Measurements from ENCODE around the gene NDFIP1.

The NDFIP1 gene

DNA sequence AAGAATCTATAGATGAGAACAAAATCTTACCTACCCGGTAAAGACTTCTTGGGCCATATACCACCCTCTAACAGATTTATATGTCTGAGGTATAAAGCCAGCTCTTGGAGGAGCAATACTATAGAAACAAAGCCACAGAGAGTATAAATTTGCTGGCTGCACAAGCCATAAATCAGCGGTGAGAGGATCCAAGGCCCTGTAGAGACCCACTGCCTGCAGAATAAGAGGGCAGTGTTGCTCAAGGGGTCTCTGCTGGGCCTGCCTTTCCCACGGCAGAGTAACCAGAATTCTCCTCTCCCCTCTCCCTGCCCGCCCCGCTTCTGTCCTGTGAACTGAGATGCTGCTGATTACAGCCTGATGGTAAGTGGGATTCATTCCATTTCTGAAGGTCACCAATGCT is 89.2 kb downstream of the NDFIP1 start:
- H3K9me3 ChIP-seq (ENCODE audit: control insufficient read depth, low read length) = no peaks in the 10 kb centered on the region
- H3K4me3 ChIP-seq (ENCODE audit: low read depth, low read length) = no peak overlapping the region
- no peak overlapping the region for H2AFZ ChIP-seq
- no peaks in the 10 kb centered on the region for H3K4me1 ChIP-seq
- TF ChIP-seq CTCF (IDR thresholded peaks at IDR 0.05) = no peak
- H3K27ac ChIP-seq = no peak overlapping the region
- H3K27me3 ChIP-seq (ENCODE audit: control insufficient read depth, insufficient read depth, low read length) = no peaks in the 10 kb centered on the region
- H3K9ac ChIP-seq = no peak overlapping the region
- no peaks in the 10 kb centered on the region for H3K36me3 ChIP-seq (ENCODE audit: control insufficient read depth, insufficient read depth, low read length)
- H3K79me2 ChIP-seq = no peaks in the 10 kb centered on the region
- no peak overlapping the region for H3K4me2 ChIP-seq (ENCODE audit: low read length)

DNA sequence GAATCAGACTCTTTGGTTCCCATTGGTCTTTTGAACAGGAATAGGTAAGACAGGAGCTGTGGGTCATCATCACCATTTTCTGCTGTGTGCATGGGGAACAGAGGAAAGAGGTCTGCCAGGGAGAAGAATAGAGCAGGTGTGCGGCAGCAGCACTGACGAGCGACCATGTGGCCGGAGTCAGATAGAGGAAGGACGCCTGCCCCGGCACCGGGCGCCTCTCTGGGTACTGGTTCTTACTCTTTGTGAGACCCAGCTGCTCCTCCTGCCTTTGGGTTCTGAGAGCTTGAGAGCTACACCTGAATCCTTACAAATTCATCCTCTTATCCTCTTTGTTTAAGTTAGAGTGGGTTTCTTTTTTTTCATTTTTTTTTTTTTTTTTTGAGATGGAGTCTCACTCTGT is 90.8 kb downstream of the NDFIP1 start:
- Histone ChIP-seq H3K9me3 (ENCODE audit: control insufficient read depth, low read length) (no peaks in the 10 kb centered on the region), H3K4me3 (ENCODE audit: low read depth, low read length) (no peak overlapping the region), H3K4me2 (ENCODE audit: low read length) (no peak overlapping the region), H3K79me2 (no peaks in the 10 kb centered on the region), H3K9ac (no peak overlapping the region), H3K27me3 (ENCODE audit: control insufficient read depth, insufficient read depth, low read length) (no peaks in the 10 kb centered on the region), H2AFZ (no peak overlapping the region), H3K27ac (no peak overlapping the region), H3K36me3 (ENCODE audit: control insufficient read depth, insufficient read depth, low read length) (no peaks in the 10 kb centered on the region), H3K4me1 (no peaks in the 10 kb centered on the region)
- no peak for TF ChIP-seq CTCF (IDR thresholded peaks at IDR 0.05)

- Histone ChIP-seq H2AFZ (no peak overlapping the region), H3K27ac (no peak overlapping the region), H3K4me3 (ENCODE audit: low read depth, low read length) (no peak overlapping the region), H3K4me1 (no peaks in the 10 kb centered on the region), H3K9me3 (ENCODE audit: control insufficient read depth, low read length) (no peaks in the 10 kb centered on the region), H3K79me2 (no peaks in the 10 kb centered on the region), H3K36me3 (ENCODE audit: control insufficient read depth, insufficient read depth, low read length) (no peaks in the 10 kb centered on the region), H3K9ac (no peak overlapping the region), H3K27me3 (ENCODE audit: control insufficient read depth, insufficient read depth, low read length) (no peaks in the 10 kb centered on the region), H3K4me2 (ENCODE audit: low read length) (no peak overlapping the region)
- no peak for TF ChIP-seq CTCF (IDR thresholded peaks at IDR 0.05)
Observed at GRCh38 chr5:142200387-142200786, 91.8 kb downstream of the NDFIP1 start.

DNA sequence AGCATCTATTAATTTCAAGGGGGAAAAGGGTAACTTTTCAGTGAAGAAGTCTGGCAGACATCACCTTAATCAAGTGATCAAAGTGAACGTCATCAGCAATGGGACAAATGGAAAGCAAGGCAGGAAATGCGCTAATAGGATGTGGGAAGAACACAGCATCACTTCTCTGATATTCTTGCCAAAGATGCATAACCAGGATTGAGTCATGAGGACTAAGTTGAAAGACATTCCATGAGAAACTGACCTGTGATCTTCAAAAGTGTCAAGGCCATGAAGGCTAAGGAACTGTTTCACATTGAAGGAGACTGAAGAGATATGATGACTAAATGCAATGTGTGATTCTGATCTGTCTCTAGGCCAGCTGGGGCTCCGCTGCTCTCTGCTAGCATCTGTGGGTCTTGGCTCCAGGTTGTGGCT is 92.9 kb downstream of the NDFIP1 start:
- H3K27ac ChIP-seq = no peak overlapping the region
- no peak overlapping the region for H3K4me2 ChIP-seq (ENCODE audit: low read length)
- H3K4me1 ChIP-seq = no peaks in the 10 kb centered on the region
- H2AFZ ChIP-seq = no peak overlapping the region
- no peak overlapping the region for H3K9ac ChIP-seq
- no peaks in the 10 kb centered on the region for H3K79me2 ChIP-seq
- no peak overlapping the region for H3K4me3 ChIP-seq (ENCODE audit: low read depth, low read length)
- no peaks in the 10 kb centered on the region for H3K36me3 ChIP-seq (ENCODE audit: control insufficient read depth, insufficient read depth, low read length)
- H3K9me3 ChIP-seq (ENCODE audit: control insufficient read depth, low read length) = no peaks in the 10 kb centered on the region
- H3K27me3 ChIP-seq (ENCODE audit: control insufficient read depth, insufficient read depth, low read length) = no peaks in the 10 kb centered on the region
- no peak for TF ChIP-seq CTCF (IDR thresholded peaks at IDR 0.05)

- Histone ChIP-seq H3K36me3 (ENCODE audit: control insufficient read depth, insufficient read depth, low read length) (no peaks in the 10 kb centered on the region), H2AFZ (no peak overlapping the region), H3K27me3 (ENCODE audit: control insufficient read depth, insufficient read depth, low read length) (no peaks in the 10 kb centered on the region), H3K9me3 (ENCODE audit: control insufficient read depth, low read length) (no peaks in the 10 kb centered on the region), H3K4me3 (ENCODE audit: low read depth, low read length) (no peak overlapping the region), H3K4me2 (ENCODE audit: low read length) (no peak overlapping the region), H3K27ac (no peak overlapping the region), H3K9ac (no peak overlapping the region), H3K79me2 (no peaks in the 10 kb centered on the region), H3K4me1 (no peaks in the 10 kb centered on the region)
- TF ChIP-seq CTCF (IDR thresholded peaks at IDR 0.05) = no peak
Observed at GRCh38 chr5:142202282-142202681, 93.7 kb downstream of the NDFIP1 start.
